D341Med (cell line): ENCODE data around the gene BCL3.

Source experiments
- DNase-seq: peaks from one replicate; pipeline ENCODE4 v3.0.0; 2012; ENCODE audit warnings: low spot score

BCL3 gene

GRCh38 chr19:44788971-44789370 lies 40.5 kb downstream of the BCL3 start:
- no peak for DNase-seq

DNA sequence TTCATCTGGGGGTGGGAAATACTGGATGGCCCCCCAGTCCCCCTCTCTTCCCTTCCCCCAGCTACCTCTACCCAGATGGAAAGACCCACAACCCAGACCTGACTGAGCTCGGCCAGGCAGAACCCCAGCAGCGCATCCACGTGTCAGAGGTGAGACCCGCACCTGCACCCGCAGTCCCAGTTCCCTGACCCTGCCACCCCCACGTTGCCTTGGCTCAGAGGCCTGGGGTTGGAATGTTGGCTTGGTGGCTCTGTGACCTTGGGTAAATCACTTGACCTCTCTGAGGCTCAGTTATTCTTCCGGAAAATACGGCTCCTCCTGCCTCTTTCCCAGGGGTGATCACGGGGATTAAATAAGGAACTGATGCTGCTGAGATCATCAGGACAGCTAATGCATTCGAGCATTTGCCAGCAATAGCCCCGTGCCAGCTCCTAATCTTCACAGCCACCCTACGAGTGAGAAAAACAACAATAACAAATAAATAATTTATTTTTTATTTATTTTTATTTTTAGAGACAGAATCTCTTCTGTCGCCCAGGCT lies 41.5 kb downstream of the BCL3 start:
- DNase-seq = no peak

DNA sequence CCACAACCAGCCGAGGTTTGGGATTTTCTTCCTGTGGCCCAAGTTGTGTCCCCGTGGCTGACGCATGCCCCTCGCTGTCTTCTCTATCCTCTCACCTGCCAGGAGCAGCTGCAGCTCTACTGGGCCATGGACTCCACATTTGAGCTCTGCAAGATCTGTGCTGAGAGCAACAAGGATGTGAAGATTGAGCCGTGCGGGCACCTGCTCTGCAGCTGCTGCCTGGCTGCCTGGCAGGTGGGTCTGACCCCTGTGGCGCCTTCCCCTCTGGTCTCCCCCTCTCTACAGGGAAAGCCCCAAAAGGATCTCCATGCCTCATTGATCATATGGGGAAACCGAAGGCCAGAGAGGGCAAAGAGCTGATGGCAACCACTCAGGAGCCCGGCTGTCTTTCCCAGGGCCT lies 43.8 kb downstream of the BCL3 start:
- DNase-seq = no peak

- DNase-seq = no peak
Measured at GRCh38 chr19:44794610-44795009, 46.1 kb downstream of the BCL3 start.

- DNase-seq = no peak
Measured at GRCh38 chr19:44795398-44795987, 47.0 kb downstream of the BCL3 start.

- DNase-seq = no peak
Measured at GRCh38 chr19:44796701-44797115, 48.2 kb downstream of the BCL3 start.

DNA sequence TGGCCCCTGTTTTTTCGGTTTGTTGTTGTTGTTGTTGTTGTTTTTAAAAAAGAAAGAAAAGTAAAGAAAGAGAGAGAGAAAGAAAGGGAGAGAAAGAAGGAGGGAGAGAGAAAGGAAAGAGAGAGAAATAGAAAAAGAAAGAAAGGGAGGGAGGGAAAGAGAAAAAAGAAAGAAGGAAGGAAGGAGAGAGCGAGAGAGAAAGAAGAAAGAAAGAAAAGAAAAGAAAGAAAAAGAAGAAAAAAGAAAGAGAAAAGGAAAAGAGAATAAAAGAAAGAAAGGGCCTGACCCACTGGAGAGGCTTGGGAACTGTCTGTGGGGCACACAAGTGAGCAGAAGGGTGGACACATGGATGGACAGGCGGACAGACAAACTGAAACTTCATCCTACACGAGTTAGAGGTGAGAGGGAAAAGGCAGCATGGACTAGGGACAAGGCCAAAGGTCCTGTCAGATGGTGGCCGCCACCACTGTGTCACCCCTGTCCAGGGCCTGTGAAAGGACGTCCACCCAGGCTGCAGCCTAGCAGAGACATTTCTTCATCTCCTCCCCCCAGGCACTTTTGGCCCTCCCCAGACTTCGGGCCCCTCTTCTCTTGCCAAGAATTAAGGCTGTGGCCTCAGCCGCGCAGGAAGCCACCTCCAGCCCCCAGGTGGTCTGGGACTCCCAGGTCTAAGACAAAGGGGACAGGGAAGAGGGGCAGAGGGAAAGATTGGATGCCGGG lies 51.3 kb downstream of the BCL3 start:
- peak; percentile 17 for DNase-seq

GRCh38 chr19:44800461-44800860 lies 52.0 kb downstream of the BCL3 start:
- peak; percentile 92 for DNase-seq

GRCh38 chr19:44803442-44804428 lies 55.2 kb downstream of the BCL3 start:
- DNase-seq = peak; percentile 44

DNA sequence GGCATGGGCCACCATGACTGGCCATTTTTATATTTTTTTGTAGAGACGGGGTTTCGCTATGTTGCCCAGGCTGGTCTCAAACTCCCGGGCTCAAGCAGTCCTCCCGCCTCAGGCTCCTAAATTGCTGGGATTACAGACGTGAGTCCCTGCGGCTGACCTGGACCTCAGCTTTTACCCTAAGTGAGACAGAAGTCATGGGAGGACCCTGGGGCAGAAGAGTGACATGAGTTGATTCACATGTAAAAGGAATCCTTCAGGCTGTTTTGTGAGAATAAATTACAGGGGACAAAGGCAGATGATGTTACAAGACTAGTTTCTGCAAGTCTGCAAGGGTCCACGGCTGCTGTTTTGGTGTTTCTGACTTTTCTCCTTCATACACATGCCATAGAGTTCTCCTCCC lies 57.8 kb downstream of the BCL3 start:
- DNase-seq = no peak

- DNase-seq = peak; percentile 36
Measured at GRCh38 chr19:44807162-44807561, 58.7 kb downstream of the BCL3 start.

DNA sequence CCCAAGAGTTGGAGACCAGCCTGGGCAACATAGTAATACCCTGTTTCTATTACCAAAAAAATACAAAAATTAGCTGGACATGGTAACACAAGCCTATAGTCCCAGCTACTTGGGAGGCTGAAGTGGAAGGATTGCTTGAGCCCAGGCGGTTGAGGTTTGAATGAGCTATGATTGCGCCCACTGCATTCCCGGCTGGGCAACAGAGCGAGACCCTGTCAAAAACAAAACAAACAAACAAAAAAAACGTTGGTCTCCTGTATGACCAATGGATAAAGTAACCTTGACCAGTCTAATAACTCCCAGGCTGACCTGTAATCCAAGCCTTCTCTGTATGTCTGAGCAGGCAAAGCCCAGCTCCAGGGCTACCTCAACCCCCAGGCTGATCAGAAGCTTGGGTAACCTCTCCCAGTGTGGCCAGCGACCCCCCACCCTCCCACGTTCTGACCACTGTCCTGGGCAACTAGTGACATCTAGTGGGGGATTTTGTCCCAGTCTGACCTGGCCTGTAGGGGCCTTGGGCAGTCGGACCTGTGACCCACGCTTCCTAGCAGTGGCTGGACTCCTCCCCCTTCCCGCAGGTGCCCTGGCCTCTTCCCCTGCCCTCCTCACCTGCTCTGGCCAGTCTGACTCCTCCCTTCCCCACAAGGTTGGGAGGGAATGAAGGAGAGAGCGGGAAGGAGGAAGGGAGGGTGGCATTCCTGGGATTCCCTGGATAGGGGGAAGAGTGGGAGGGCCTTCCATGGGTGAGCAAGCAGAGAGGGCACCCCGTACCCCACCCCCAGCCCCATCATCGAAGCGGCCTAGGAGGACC lies 59.3 kb downstream of the BCL3 start:
- no peak for DNase-seq

DNA sequence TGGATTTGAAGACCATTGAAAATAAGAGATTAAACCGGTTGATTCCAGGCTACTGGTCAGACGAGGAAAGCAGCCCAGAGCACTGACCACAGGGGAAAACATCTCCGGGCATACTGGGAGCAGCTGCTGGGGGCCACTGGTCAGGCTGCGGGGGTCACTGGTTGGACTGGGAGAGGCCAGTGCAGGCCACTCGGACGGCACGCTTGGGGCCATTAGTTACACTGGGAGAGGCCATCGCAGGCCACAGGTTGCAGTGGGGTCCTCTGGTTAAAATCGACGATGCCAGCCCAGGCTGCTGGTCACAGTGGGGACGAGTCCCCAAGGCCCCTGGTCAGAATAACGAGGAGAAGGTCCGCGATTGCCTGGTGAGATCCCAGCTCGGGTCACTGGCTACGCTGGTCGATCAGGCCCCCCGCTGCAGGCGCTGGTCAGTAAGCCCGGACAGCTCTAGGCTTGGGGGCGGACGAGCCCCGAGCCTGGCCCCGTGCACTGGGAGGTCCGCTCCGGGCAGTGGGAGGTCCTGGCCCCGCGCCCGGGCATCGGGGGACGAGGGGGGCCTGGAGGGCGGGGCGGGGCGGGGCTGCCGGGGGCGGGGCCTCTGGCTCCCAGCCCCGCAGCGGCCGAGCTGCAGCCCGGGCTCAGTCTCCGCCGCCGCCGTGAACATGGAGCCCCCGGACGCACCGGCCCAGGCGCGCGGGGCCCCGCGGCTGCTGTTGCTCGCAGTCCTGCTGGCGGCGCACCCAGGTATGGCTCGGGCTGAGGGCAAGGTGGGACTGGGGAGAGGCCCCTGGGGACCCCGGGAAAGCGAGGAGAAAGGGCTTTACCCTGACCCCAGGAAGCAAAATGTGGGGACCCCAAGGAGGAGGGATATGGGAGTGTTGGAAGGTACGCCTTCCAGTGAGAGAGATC lies 60.2 kb downstream of the BCL3 start, which contains the start of gene BCAM:
Gene BCAM (plus strand): TSS at position 641 of the 909 bp plus-strand sequence. CDS start 22 bp downstream, at position 663.
- peak; percentile 90 for DNase-seq
